22Rv1 (cell line): ENCODE measurements around the gene PAPPA.

Experiments used
- H3K27ac ChIP-seq: fragments of 450-650 bp; 2 replicates; pipeline ENCODE4 v1.5.1; 2017
- ZFX ChIP-seq: fragments of 450-650 bp; IDR thresholded peaks from 2 replicates; pipeline ENCODE4 v1.6.1; 2017; ENCODE audit warnings: antibody characterized with exemption, borderline replicate concordance
- TF ChIP-seq, protein P1 (sequence below): fragments of 450-650 bp; IDR thresholded peaks from 2 replicates; pipeline ENCODE4 v1.5.1; 2017; ENCODE audit warnings: mild to moderate bottlenecking

The PAPPA gene

DNA sequence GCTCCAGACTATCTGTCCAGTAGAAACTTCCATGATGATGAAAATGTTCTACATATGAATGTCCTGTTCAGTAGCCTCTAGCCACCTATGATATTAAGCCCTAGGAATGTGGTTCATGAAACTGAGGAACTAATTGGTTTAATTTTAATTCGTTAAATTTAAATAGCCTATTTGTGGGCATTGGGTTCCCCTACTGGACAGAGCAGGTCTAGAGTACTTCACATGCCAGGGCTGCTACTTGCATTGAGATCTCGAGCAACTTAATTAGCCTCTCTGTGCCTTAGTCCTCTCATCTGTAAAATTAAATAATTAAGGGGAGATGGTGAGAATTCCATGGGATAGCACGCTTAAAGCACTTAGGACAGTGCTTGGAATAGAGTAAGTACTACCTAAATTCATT lies 160.0 kb downstream of the PAPPA start:
- TF ChIP-seq, protein P1, sequence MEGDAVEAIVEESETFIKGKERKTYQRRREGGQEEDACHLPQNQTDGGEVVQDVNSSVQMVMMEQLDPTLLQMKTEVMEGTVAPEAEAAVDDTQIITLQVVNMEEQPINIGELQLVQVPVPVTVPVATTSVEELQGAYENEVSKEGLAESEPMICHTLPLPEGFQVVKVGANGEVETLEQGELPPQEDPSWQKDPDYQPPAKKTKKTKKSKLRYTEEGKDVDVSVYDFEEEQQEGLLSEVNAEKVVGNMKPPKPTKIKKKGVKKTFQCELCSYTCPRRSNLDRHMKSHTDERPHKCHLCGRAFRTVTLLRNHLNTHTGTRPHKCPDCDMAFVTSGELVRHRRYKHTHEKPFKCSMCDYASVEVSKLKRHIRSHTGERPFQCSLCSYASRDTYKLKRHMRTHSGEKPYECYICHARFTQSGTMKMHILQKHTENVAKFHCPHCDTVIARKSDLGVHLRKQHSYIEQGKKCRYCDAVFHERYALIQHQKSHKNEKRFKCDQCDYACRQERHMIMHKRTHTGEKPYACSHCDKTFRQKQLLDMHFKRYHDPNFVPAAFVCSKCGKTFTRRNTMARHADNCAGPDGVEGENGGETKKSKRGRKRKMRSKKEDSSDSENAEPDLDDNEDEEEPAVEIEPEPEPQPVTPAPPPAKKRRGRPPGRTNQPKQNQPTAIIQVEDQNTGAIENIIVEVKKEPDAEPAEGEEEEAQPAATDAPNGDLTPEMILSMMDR: no peak
- TF ChIP-seq ZFX: no peak

DNA sequence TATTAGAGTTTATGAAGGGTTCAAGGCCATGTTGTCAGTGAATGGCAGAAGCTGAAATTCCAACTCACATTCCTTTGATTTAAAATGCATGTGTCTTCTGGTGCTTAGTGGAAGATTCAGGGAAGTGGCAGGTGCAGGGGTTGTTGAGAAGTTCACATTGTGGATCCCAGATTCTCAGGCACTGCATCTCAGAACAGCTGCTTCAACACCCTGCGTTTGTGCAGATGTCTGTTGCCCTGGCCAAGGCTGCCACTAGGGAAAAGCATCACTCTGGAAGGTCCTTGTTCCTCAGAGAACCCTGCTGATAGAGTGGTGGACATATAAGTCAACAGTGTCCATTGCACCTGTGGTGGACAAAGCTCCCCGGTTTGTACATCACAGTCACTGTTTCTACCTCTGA lies 162.7 kb downstream of the PAPPA start:
- no peak overlapping the region for H3K27ac ChIP-seq
- TF ChIP-seq ZFX: no peak
- TF ChIP-seq, protein P1: no peak

More for the DNA sequence above, 160.0 kb downstream of the PAPPA start:
- no peak overlapping the region for H3K27ac ChIP-seq

DNA sequence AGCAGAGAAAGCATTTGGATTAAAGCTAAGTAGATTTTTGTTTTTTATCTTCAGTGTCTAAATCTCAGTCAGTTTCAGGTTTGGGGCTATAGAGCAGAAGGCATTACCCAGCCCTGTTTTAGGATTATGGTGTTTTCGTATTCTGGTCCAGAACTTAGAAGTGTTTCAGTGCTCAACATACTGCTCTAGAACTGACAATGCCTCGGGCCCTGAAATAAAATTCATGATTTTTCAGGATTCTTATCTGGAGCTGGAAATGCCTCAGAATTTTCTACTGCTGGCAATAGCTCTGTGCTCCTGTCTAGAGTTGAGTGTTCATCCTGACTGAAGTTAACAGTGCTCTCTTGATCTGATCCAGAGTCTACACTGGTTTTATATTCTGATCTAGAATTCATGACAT lies 163.9 kb downstream of the PAPPA start:
- TF ChIP-seq, protein P1: no peak
- TF ChIP-seq ZFX: no peak
- H3K27ac ChIP-seq: no peak overlapping the region

DNA sequence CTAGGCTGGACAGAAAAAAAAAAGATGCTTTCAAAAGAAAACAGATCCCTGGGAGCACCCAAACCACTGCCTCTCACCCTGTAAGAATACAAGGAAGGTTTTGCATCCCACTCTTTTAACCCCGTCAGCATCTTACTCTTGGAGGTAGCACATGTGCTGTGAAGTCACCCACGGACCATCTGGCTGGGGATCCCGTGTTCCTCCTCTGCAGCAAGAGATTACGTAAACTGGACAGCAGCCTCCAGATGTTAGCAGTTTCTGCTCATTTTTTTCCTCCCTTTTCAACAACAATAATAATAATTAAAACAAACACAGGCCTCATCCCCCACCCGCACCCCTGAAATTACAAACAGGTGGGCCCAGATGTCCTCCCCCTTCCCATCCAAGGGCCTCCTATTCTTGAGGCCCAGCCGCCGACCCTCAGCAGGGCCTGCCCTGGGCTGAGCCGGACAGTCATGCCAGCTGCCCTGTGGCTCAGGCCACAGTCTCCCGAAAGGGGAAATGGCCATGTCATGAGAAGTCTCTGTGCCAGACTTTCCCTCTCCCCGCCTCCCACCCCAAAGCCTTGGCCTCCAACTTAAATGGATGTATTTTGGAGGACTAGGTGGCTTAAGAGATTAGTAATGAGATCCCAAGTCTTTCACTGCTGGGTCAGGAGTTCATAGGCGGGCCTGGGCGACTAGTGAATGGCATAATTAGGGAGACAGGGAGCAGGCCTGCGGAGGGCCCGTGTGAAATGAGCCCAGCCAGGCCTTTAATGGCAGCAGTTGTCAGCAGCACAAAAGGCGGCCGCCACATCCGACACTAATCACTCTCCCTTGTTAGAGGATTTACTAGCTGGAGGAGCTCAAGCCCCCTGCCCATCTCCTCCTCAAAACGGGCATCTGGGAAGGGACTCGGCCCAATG lies 165.1 kb downstream of the PAPPA start:
- TF ChIP-seq ZFX: no peak
- TF ChIP-seq, protein P1: no peak
- no peak overlapping the region for H3K27ac ChIP-seq

DNA sequence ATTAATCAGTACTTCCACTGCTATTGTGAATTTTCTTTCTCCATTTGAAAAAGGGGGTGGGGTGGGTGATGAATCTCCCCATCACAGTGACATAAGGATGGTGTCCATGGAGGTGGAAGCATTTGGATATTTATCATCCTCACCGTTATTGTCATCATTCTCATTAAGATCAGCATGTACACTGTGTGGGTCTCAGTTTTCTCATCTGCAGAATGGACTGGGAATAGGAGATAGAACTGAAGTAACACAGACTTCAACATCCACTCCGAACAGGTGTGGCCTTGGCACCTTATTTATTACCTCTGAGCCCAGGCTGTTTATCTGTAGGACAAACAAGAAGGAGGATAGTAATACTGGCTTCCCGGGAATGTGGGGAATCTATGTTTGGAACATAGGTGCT lies 165.9 kb downstream of the PAPPA start:
- TF ChIP-seq, protein P1: no peak
- TF ChIP-seq ZFX: no peak

DNA sequence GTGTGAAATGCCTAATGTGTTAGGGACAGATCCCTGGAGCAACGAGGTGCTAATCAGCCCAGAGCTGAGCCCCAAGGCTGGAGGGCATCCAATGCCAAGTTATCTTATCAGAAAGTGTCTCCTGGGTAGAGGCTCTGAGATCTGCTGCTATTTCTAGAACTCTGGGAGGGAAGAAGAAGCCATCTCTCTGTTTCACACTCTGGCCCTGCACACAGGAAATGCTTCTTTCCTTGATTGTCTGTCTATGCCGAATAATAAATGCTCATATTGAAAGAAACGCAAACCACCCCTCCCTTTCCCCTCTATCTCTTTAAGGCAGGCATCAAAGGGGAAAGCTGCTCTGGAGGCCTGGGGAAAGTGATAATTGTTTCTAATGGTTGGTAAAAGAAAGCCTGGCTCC lies 166.7 kb downstream of the PAPPA start:
- H3K27ac ChIP-seq: no peak overlapping the region
- TF ChIP-seq ZFX: no peak
- TF ChIP-seq, protein P1: no peak

More for the DNA sequence above, 165.9 kb downstream of the PAPPA start:
- no peak overlapping the region for H3K27ac ChIP-seq

DNA sequence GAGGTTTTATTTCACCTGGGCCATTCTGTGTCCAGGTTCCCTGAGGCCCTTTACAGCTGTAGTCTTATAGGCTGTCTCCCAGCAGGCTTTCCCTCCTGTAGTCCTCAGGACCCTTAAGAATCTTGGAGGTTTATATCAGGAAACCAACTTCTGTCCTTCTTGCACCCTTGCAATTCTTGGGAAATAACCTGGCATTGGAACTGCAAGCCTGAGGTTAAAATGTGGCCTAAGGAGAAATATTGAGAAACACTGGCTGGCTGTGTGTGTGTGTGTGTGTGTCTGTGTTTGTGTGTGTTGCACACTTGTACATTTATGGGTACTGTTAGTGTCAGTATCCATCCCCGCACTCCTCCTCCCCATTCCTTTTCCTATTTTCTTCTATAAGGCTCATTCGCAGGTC lies 168.9 kb downstream of the PAPPA start:
- no peak overlapping the region for H3K27ac ChIP-seq
- no peak for TF ChIP-seq ZFX
- TF ChIP-seq, protein P1: no peak
